ENCODE results near the gene CYP2S1.

DNA sequence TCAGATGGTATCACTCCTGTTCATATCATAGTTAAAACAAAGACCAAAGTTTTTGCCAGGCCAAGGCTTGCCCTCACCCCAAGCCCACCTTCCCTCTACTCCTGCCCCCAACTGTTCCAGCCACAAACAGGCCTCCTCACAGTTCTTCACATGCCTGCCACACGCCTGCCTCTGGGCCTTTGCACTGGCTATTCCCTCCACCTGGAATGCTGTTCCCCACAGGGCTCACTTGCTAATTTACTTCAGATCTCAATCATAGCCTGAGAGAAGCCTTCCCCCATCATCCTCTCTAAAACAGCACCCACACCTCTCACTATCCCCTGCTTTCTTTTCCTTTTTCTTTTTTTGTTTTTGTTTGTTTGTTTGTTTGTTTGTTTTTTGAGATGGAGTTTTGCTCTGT lies 21.1 kb downstream of the CYP2S1 start:
- no peak for TF ChIP-seq POLR2A (IDR thresholded peaks at IDR 0.05)
- TF ChIP-seq, protein P1, sequence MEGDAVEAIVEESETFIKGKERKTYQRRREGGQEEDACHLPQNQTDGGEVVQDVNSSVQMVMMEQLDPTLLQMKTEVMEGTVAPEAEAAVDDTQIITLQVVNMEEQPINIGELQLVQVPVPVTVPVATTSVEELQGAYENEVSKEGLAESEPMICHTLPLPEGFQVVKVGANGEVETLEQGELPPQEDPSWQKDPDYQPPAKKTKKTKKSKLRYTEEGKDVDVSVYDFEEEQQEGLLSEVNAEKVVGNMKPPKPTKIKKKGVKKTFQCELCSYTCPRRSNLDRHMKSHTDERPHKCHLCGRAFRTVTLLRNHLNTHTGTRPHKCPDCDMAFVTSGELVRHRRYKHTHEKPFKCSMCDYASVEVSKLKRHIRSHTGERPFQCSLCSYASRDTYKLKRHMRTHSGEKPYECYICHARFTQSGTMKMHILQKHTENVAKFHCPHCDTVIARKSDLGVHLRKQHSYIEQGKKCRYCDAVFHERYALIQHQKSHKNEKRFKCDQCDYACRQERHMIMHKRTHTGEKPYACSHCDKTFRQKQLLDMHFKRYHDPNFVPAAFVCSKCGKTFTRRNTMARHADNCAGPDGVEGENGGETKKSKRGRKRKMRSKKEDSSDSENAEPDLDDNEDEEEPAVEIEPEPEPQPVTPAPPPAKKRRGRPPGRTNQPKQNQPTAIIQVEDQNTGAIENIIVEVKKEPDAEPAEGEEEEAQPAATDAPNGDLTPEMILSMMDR (IDR thresholded peaks at IDR 0.05) = no peak
